ENCODE measurements around the gene RPL11.
"Not testable (repeated sequence)": the region's sequence is repeated elsewhere in the genome, so short reads cannot be mapped to it uniquely, and the experiment has no call there.

The RPL11 gene

GRCh38 chr1:23691499-23692307, at the start of gene RPL11:
RPL11 (plus strand) TSS chr1:23691806; CDS start chr1:23691824, 18 bp downstream.
- peak; percentile 97 for FAIRE-seq
- DNase-seq (ENCODE audit: insufficient read length, low spot score) = peak; percentile 97

- DNase-seq (ENCODE audit: insufficient read length, low spot score) (no peak), FAIRE-seq (no peak)
Measured at GRCh38 chr1:23643736-23644554, 47.7 kb upstream of the RPL11 start.

GRCh38 chr1:23644555-23644866, 47.1 kb upstream of the RPL11 start:
- FAIRE-seq = no peak
- DNase-seq (ENCODE audit: insufficient read length, low spot score) = no peak

- DNase-seq (ENCODE audit: insufficient read length, low spot score) (no peak), FAIRE-seq (no peak)
Measured at GRCh38 chr1:23645338-23645737, 46.3 kb upstream of the RPL11 start.

- DNase-seq (ENCODE audit: insufficient read length, low spot score) (no peak), FAIRE-seq (no peak)
Measured at GRCh38 chr1:23646091-23646490, 45.5 kb upstream of the RPL11 start.

- DNase-seq (ENCODE audit: insufficient read length, low spot score) (no peak), FAIRE-seq (no peak)
Measured at GRCh38 chr1:23646541-23646940, 45.1 kb upstream of the RPL11 start.

- FAIRE-seq (no peak), DNase-seq (ENCODE audit: insufficient read length, low spot score) (no peak)
Measured at GRCh38 chr1:23648576-23648975, 43.0 kb upstream of the RPL11 start.

- not testable (repeated sequence) for FAIRE-seq; DNase-seq (ENCODE audit: insufficient read length, low spot score)
Measured at GRCh38 chr1:23649157-23649556, 42.4 kb upstream of the RPL11 start.

GRCh38 chr1:23650344-23650990, 41.1 kb upstream of the RPL11 start:
- no peak for DNase-seq (ENCODE audit: insufficient read length, low spot score)

GRCh38 chr1:23651069-23651808, 40.4 kb upstream of the RPL11 start:
- DNase-seq (ENCODE audit: insufficient read length, low spot score) (no peak), FAIRE-seq (no peak)

More at GRCh38 chr1:23650344-23650990, 41.1 kb upstream of the RPL11 start:
- FAIRE-seq = no peak

GRCh38 chr1:23657659-23658275, 33.8 kb upstream of the RPL11 start:
- FAIRE-seq (peak; percentile 75), DNase-seq (ENCODE audit: insufficient read length, low spot score) (peak; percentile 52)

GRCh38 chr1:23660671-23661070, 30.9 kb upstream of the RPL11 start:
- FAIRE-seq (no peak), DNase-seq (ENCODE audit: insufficient read length, low spot score) (no peak)

- DNase-seq (ENCODE audit: insufficient read length, low spot score) (no peak), FAIRE-seq (no peak)
Measured at GRCh38 chr1:23661887-23662286, 29.7 kb upstream of the RPL11 start.

GRCh38 chr1:23664837-23665795, 26.5 kb upstream of the RPL11 start:
- FAIRE-seq = peak; percentile 26
- DNase-seq (ENCODE audit: insufficient read length, low spot score) = no peak

GRCh38 chr1:23667411-23667810, 24.2 kb upstream of the RPL11 start:
- DNase-seq (ENCODE audit: insufficient read length, low spot score) (no peak), FAIRE-seq (no peak)

GRCh38 chr1:23670709-23671108, 20.9 kb upstream of the RPL11 start:
- DNase-seq (ENCODE audit: insufficient read length, low spot score) = no peak
- FAIRE-seq = no peak

- FAIRE-seq = no peak
- no peak for DNase-seq (ENCODE audit: insufficient read length, low spot score)
Measured at GRCh38 chr1:23673086-23673813, 18.4 kb upstream of the RPL11 start.

- no peak for FAIRE-seq
Measured at GRCh38 chr1:23679815-23680214, 11.8 kb upstream of the RPL11 start.

GRCh38 chr1:23682946-23683345, 8.7 kb upstream of the RPL11 start:
- FAIRE-seq (no peak), DNase-seq (ENCODE audit: insufficient read length, low spot score) (no peak)

More at GRCh38 chr1:23679815-23680214, 11.8 kb upstream of the RPL11 start:
- no peak for DNase-seq (ENCODE audit: insufficient read length, low spot score)
